ENCODE results near the gene MTFP1.

GRCh38 chr22:30436196-30436595, 10.6 kb downstream of the MTFP1 start:
- TF ChIP-seq POLR2AphosphoS5 (IDR thresholded peaks at IDR 0.05; ENCODE audit: low read depth, low read length), result no peak
- TF ChIP-seq POU2F2 (IDR thresholded peaks at IDR 0.05; ENCODE audit: low read depth, low read length), result no peak
- no peak for TF ChIP-seq SPI1 (IDR thresholded peaks at IDR 0.05; ENCODE audit: low read depth, low read length)
